SK-N-SH (cell line): ENCODE results near the gene LPAR4. TPM values are rescaled to one million over a fixed set of nuclear protein-coding genes. Genes with fewer than 3 reads are reported as not detected.

ENCODE experiments used
- CTCF ChIA-PET: fragments of 300-600, 350-600 bp; formaldehyde crosslinking; extraction: SDS; loops from one replicate; lab custom pipeline; 2021; lab: Yijun Ruan, JAX
- POLR2A ChIA-PET: fragments of 350-600 bp; sonication (Branson Sonifier 250); formaldehyde crosslinking; extraction: SDS; loops from one replicate; lab custom pipeline; 2020; ENCODE audit warnings: antibody characterized with exemption, inconsistent platforms; lab: Yijun Ruan, JAX
- DNase-seq: peaks from one replicate; pipeline ENCODE4 v3.0.0; 2012
- H2AFZ ChIP-seq: fragments of 200-600 bp; sonication (generic); 2 replicates; pipeline ENCODE4 v1.8.1; 2016; ENCODE audit warnings: antibody characterized with exemption, mild to moderate bottlenecking, low read depth
- H3F3A ChIP-seq: fragments of 200-600 bp; sonication (generic); replicated peaks from 2 replicates; pipeline ENCODE3; 2016; ENCODE audit warnings: antibody characterized with exemption, mild to moderate bottlenecking; ENCODE audit not compliant: insufficient read depth
- H3K27ac ChIP-seq, 2 experiments: fragments of 200-500 bp in 1 of 2; fragments of 200-600 bp in 1 of 2; sonication (Bioruptor generic) in 1 of 2; sonication (generic), shearing (Covaris generic) in 1 of 2; 2 replicates each; pipeline versions ENCODE4 v1.5.1 to v1.6.1; 2014 to 2016; ENCODE audit warnings: low read depth in 2 of 2, inconsistent platforms in 1 of 2, low read length in 1 of 2, mild to moderate bottlenecking in 1 of 2, mixed read lengths in 1 of 2
- H3K27me3 ChIP-seq: fragments of 200-600 bp; sonication (generic), shearing (Covaris generic); 2 replicates; pipeline ENCODE4 v1.6.1; 2016; ENCODE audit warnings: mixed run types; ENCODE audit not compliant: insufficient read depth
- H3K36me3 ChIP-seq, 2 experiments: fragments of 200-500 bp in 1 of 2; fragments of 200-600 bp in 1 of 2; sonication (Bioruptor generic) in 1 of 2; sonication (generic) in 1 of 2; replicated peaks in 1 of 2; 2 replicates each; pipeline versions ENCODE3 to v1.5.1; 2014 to 2016; ENCODE audit warnings: low read length in 1 of 2, mild to moderate bottlenecking in 1 of 2; ENCODE audit not compliant: insufficient read depth in 2 of 2, control insufficient read depth in 1 of 2
- H3K4me1 ChIP-seq, 2 experiments: fragments of 200-500 bp in 1 of 2; fragments of 200-600 bp in 1 of 2; sonication (Bioruptor generic) in 1 of 2; sonication (generic), shearing (Covaris generic) in 1 of 2; 2 replicates each; pipeline versions ENCODE4 v1.5.1 to v1.6.1; 2014 to 2016; ENCODE audit warnings: low read depth in 1 of 2, low read length in 1 of 2, mixed run types in 1 of 2; ENCODE audit not compliant: insufficient read depth in 2 of 2, control insufficient read depth in 1 of 2
- H3K4me2 ChIP-seq: fragments of 200-600 bp; sonication (generic), shearing (Covaris generic); 2 replicates; pipeline ENCODE4 v1.6.1; 2017; ENCODE audit warnings: mixed run types
- H3K4me3 ChIP-seq, 2 experiments: fragments of 200-500 bp in 1 of 2; fragments of 200-600 bp in 1 of 2; sonication (Bioruptor generic) in 1 of 2; sonication (generic), shearing (Covaris generic) in 1 of 2; 2 replicates each; pipeline versions ENCODE4 v1.5.1 to v1.8.1; 2014 to 2016; ENCODE audit warnings: low read depth in 2 of 2, inconsistent platforms in 1 of 2, low read length in 1 of 2, mild to moderate bottlenecking in 1 of 2, mixed read lengths in 1 of 2, moderate library complexity in 1 of 2
- H3K79me2 ChIP-seq: fragments of 200-600 bp; sonication (generic); 2 replicates; pipeline ENCODE4 v1.8.1; 2017; ENCODE audit warnings: mild to moderate bottlenecking; ENCODE audit not compliant: insufficient read depth
- H3K9ac ChIP-seq: fragments of 200-600 bp; sonication (generic); 2 replicates; pipeline ENCODE4 v1.6.1; 2017; ENCODE audit warnings: mixed run types
- H3K9me2 ChIP-seq: fragments of 200-600 bp; sonication (generic); 2 replicates; pipeline ENCODE4 v1.6.1; 2017; ENCODE audit warnings: mixed run types
- H3K9me3 ChIP-seq: fragments of 200-600 bp; sonication (generic); 2 replicates; pipeline ENCODE4 v1.6.1; 2017; ENCODE audit warnings: mixed run types, mild to moderate bottlenecking, moderate library complexity
- H4K20me1 ChIP-seq: fragments of 200-600 bp; sonication (generic); 2 replicates; pipeline ENCODE4 v1.6.1; 2017; ENCODE audit warnings: mild to moderate bottlenecking, mixed run types; ENCODE audit not compliant: insufficient read depth
- EZH2phosphoT487 ChIP-seq: fragments of 200-600 bp; sonication (generic); IDR thresholded peaks from 2 replicates; pipeline ENCODE4 v1.6.1; 2017; ENCODE audit warnings: low read depth, mixed run types, mild to moderate bottlenecking, antibody characterized with exemption, moderate library complexity, borderline replicate concordance
- FOXJ3 ChIP-seq: sonication (generic); formaldehyde crosslinking; IDR thresholded peaks from 2 replicates; pipeline ENCODE4 v1.5.1; 2020; ENCODE audit warnings: mild to moderate bottlenecking, missing genetic modification reagents
- GATA2 ChIP-seq: sonication (generic); formaldehyde crosslinking; IDR thresholded peaks from 2 replicates; pipeline ENCODE4 v1.5.0; 2020; ENCODE audit warnings: mild to moderate bottlenecking, missing genetic modification reagents
- IRF3 ChIP-seq: fragments of 150-350 bp; IDR thresholded peaks from 2 replicates; pipeline ENCODE4 v1.6.1; 2016; ENCODE audit warnings: mild to moderate bottlenecking, low read depth, low read length
- MXI1 ChIP-seq: IDR thresholded peaks from 2 replicates; pipeline ENCODE4 v1.6.1; 2012; ENCODE audit warnings: mild to moderate bottlenecking, low read depth, low read length, improper control_type of control experiment
- NRF1 ChIP-seq: IDR thresholded peaks from 2 replicates; pipeline ENCODE4 v1.6.1; 2012; ENCODE audit warnings: low read depth, mild to moderate bottlenecking, low read length
- PBX3 ChIP-seq: IDR thresholded peaks from 2 replicates; pipeline ENCODE4; 2012
- RCOR1 ChIP-seq: fragments of 150-350 bp; IDR thresholded peaks from 2 replicates; pipeline ENCODE4 v1.6.1; 2017; ENCODE audit warnings: antibody characterized with exemption, low read length
- REST ChIP-seq: IDR thresholded peaks from 2 replicates; pipeline ENCODE4 v1.6.1; 2012; ENCODE audit warnings: mild to moderate bottlenecking, low read depth, low read length, moderate library complexity
- RFX5 ChIP-seq: IDR thresholded peaks from 2 replicates; pipeline ENCODE4 v1.6.1; 2012; ENCODE audit warnings: mild to moderate bottlenecking, improper control_type of control experiment, low read length
- RXRA ChIP-seq: IDR thresholded peaks from 2 replicates; pipeline ENCODE4 v1.4.0; 2012; ENCODE audit warnings: low read depth, mild to moderate bottlenecking, borderline replicate concordance
- SIN3A ChIP-seq: IDR thresholded peaks from 2 replicates; pipeline ENCODE4 v1.6.1; 2012; ENCODE audit warnings: low read depth, mild to moderate bottlenecking, low read length, moderate library complexity, borderline replicate concordance
- USF1 ChIP-seq: IDR thresholded peaks from 2 replicates; pipeline ENCODE4 v1.4.0; 2012; ENCODE audit warnings: low read depth, borderline replicate concordance
- USF2 ChIP-seq: fragments of 150-350 bp; IDR thresholded peaks from 2 replicates; pipeline ENCODE4 v1.6.1; 2017; ENCODE audit warnings: antibody characterized with exemption, low read length, low read depth, borderline replicate concordance
- ZBTB33 ChIP-seq: IDR thresholded peaks from 2 replicates; pipeline ENCODE4 v1.4.0; 2012; ENCODE audit warnings: low read depth, borderline replicate concordance
- WGBS: methylation state at CpG from one replicate; pipeline ENCODE4 v1.1.6; 2017; ENCODE audit warnings: low lambda C conversion rate; 5-methylcytosine and 5-hydroxymethylcytosine counted together
- polyA plus RNA-seq, 3 experiments: library from polyadenylated mRNA; depleted of rRNA; stranded (reverse); fragments of >200 nt; gene quantifications; 2 replicates each; pipeline ENCODE4 v1.2.3, GENCODE V29; 2012

Gene LPAR4
- polyA plus RNA-seq, 1 of the 3 experiments (the other 2 are of a cell fraction), result not detected

- DNase-seq, result no peak
- TF ChIP-seq NRF1 (no peak), RXRA (no peak), GATA2 (no peak), PBX3 (no peak), USF1 (no peak), SIN3A (no peak), RFX5 (no peak), REST (no peak), RCOR1 (no peak), MXI1 (no peak), ZBTB33 (no peak), IRF3 (no peak), EZH2phosphoT487 (no peak), USF2 (no peak), FOXJ3 (CRISPR knock-in tag) (no peak)
- Histone ChIP-seq H3F3A (no peaks in the 10 kb centered on the region), H3K9me3 (no peaks in the 10 kb centered on the region), H3K27ac (no peak overlapping the region), H3K4me3 (no peak overlapping the region), H3K36me3 (no peaks in the 10 kb centered on the region), H4K20me1 (no peaks in the 10 kb centered on the region), H3K79me2 (no peaks in the 10 kb centered on the region), H3K9ac (no peak overlapping the region), H3K4me2 (no peak overlapping the region), H2AFZ (no peak overlapping the region), H3K27me3 (no peaks in the 10 kb centered on the region), H3K4me1 (no peaks in the 10 kb centered on the region), H3K9me2 (no peaks in the 10 kb centered on the region)
- 1% methylated on average over 6 of the region's 6 CpGs for WGBS
- POLR2A ChIA-PET, result no interaction called here
- CTCF ChIA-PET, result no interaction called here
These were observed 11.6 kb downstream of the LPAR4 start for GRCh38 chrX:78759081-78759480.
